Kidney capillary endothelial cell (primary cell): Measurements from ENCODE around the gene UPP2.

Experiments
- DNase-seq: peaks from one replicate; pipeline ENCODE4 v3.0.0-alpha.2; 2018; ENCODE audit warnings: low spot score

Gene UPP2

DNA sequence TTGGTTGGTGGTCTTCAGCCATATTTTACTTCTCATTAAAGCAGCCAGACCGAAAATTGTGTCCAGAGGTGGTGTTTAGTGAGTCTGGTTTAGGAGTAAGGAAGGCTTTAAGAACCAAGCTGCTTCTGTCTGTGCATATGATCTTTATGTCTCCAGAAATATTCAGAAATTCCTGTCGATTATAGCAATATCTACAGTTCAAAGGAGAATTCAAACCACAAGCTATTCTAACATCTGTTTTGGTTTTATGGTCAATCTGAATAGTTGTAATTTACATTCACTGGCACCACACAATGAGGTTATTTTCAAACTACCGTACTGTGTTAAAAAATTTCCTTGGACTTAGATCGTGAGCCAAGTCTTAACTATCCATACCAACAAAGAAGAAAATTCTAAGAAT lies 11.3 kb downstream of the UPP2 start:
- no peak for DNase-seq

GRCh38 chr2:158113741-158114295 lies 12.1 kb downstream of the UPP2 start:
- DNase-seq = no peak

- DNase-seq = no peak
These were observed 12.8 kb downstream of the UPP2 start for GRCh38 chr2:158114516-158114915.

DNA sequence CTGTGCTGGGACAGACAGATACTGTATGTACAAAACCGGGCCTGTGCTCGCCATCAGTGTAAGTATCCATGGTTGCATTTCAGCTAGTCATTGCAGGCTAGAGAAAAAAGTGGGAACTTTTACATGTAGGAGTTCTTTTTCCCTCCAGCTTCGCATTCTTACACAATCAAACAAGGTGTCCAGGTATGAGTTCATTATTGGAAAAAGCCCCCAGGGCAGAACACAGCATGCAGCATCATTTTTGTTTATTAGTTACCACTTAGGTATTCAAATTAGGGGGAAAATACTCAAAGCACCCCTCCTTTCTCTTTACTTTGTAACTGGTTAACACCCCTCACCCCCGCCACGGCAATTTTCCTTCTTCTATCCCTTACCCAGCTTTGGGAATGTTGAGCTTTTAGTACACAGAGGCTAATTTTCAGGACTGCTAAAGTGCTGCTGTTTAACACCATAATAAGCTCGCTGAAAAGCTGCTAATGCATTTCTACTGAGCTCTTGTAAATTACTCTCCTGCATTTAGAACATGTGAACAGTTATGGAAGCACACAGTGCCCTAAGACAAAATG lies 13.6 kb downstream of the UPP2 start:
- no peak for DNase-seq

GRCh38 chr2:158116936-158117335 lies 15.3 kb downstream of the UPP2 start:
- no peak for DNase-seq

DNA sequence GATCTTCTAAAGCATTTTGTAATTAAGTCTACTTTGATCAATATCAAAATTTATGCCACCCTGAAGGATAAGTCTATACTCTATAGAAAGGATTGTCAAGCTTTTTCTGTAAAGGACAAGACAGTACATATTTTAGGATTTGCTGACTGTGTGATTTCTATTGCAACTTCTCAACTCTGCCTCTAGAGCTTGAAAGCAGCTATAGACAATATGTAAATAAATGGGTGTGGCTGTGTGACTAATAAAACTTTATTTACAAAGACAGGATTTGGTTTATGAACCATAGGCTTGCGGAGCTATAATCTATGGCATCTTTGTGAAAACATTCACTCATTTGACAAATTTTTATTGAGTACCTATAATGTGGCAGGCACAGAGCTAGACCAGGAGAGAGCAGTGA lies 18.4 kb downstream of the UPP2 start:
- no peak for DNase-seq

- DNase-seq = no peak
These were observed 19.3 kb downstream of the UPP2 start for GRCh38 chr2:158120664-158121641.

- no peak for DNase-seq
These were observed 23.2 kb downstream of the UPP2 start for GRCh38 chr2:158124896-158125295.

DNA sequence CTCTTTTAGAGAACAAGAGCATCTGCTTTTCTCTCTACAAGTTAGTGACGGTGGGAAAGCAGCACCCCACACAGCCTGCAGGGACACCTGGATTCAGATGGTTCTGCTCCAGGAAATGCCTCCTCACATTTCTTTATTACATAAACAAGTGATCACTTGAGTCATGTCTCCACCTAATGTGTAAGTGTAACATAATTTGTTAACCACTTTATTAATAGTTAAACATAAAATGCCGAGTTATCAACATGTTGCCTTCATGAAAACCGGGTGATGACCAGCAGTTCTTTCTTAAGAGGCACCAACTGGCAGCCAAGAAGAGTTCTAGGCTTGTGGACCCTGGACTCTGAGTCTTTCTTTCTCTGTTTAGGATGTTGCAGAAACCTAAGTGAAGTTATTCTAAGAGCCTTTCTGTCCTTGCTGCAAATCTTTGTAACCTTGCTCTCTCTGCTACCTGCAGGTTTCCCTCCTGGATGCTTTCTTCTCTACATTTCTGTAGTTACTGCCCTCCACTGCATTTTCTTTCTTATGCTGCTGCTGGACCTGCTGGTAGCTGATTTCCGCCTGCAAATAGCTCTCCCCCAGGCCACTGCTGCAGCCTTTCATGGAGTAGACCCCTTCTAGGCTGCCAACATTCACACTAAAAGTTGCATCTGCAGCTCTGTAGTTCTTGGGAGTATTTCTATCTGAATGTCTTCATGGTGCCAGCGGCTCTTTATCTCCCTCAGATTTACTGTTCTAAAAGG lies 24.3 kb downstream of the UPP2 start:
- DNase-seq = no peak

- no peak for DNase-seq
These were observed 25.7 kb downstream of the UPP2 start for GRCh38 chr2:158127380-158127804.

GRCh38 chr2:158128168-158128973 lies 26.7 kb downstream of the UPP2 start:
- DNase-seq = no peak

DNA sequence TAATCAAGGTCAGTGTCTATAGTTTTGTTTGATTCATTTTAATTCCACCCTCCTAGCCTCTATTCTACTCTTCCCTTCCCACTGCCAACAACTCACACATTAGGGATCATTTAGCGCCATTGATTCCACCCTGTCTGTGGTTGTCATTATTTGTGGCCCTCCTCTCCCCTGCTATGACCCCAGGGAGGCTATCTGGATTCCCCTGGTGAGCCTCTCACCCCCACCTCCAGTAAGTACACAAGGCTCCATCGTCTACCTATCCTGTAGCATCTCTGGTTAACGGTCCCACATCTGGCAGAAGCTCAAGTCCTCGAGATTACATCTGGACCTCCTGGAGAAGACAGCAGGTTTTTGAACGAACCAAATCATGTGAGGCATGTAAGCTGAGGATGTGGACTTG lies 27.4 kb downstream of the UPP2 start:
- no peak for DNase-seq

DNA sequence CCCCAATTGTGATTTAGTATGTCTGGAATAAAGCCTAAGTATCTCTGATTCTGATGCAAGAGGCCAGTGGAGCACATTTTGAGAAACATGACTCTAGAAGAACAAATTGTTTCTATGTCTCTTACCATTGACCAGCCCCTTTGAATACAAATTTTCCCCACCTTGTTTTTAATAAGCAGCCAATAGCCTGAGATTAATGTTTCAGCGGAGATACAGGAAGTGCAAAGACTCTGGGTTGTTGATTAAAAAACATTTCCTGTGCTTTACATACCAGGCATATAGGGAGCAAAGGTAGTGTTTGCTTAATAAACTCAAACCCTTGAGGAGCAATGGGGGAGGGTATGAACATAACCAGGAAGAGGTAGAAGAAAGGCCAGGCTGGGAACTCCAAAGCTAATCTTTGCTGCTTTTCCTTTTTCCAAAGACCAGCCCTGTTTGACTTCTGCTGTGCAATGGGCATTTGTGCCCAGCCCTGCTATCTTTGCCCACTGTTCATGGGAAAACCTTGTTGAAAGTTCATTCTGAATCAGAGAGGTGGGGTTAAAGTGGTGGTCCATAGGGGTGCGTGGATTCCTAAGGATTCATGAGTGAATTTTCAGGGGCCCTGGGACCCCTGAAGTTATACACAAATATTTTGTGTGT lies 29.3 kb downstream of the UPP2 start:
- no peak for DNase-seq

DNA sequence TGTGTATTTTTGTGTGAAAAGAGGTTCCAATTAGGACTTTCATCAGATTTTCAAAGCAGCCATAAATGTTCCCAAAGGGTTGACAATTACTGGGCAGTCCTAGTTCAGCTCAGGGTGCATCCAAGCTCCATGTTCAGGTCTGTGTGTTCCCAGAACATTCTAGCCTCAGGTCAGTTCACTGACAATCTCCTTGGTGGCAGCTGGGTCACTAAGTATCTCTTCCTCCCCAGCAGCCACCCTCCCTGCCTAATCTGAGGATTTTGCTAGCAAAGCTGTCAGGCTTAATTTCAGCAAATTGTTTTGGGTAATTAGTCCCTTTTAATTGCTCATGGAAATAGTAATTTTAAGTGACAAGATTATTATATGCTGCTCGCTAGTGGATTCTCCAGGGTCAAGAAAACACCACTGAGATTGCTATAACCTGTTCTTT lies 29.8 kb downstream of the UPP2 start:
- DNase-seq = no peak

GRCh38 chr2:158131919-158132566 lies 30.4 kb downstream of the UPP2 start:
- no peak for DNase-seq

GRCh38 chr2:158134055-158134454 lies 32.4 kb downstream of the UPP2 start:
- DNase-seq = no peak

DNA sequence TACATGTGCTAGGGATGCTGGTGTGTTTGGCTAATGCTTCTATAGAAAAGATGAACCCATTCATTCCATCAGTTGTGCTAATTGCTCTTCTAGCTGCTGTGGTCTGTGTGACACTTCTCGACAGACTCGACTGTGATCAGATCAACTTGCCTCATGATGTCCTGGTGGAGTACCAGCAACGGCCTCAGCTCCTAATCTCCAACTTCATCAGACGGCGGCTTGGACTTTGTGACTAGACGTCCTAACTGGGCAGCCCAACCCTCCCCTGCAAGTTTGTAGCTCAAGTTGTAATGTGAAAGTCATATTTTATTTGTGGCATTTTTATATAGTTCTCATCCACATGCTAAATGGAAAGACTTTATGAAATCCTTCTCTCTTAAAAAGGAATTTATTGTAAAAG lies 33.0 kb downstream of the UPP2 start:
- no peak for DNase-seq

DNA sequence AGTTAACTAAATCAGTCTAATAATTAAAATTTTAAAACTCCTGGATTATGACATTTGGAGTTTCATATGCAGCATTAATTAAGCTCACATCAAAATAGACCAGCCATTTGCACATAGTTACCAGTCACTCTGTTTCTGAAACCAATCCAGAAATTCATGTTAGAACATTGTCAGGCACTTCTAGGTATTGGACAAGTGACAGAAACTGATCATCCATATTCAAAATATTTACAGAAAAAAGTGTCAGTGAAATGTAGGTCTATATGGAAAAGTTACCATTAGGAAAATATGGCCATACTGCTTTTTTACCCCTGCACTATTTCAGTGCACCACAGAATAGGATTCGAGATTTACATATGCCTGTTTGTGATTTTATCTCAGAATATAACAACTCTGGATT lies 33.4 kb downstream of the UPP2 start:
- no peak for DNase-seq

GRCh38 chr2:158138255-158138654 lies 36.6 kb downstream of the UPP2 start:
- DNase-seq = no peak

DNA sequence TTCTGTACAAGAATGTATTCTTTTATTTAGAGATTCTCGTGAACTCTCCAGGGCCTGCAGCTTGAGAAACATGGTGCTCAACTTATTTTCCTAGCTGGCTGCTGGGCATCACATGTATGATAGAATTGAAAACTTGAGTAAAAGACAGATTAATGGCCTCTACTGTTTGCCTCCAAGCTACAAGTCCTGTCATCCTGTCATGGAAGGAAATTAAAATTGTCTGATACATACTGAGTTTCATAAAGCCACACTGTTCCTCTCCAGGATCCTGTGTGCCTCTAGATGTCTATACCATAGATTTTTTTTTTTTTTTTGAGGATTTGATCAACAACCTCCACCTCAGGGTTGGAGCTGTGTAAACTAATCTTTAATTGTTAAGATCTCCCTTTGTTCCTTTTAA lies 38.5 kb downstream of the UPP2 start:
- DNase-seq = no peak

GRCh38 chr2:158142165-158142564 lies 40.5 kb downstream of the UPP2 start:
- no peak for DNase-seq
